Hematopoietic multipotent progenitor cell treated with erythropoietin and hydrocortisone succinate and interleukin-3 and kit ligand, for 17 days (in vitro differentiated cells): ENCODE data around the gene HLX.
A peak's percentile ranks its signal among the peaks of the same experiment; 100 is the strongest.

Source experiments
- DNase-seq: peaks from one replicate; pipeline ENCODE4 v3.0.0-alpha.2; 2015; ENCODE audit warnings: low spot score

Gene HLX

GRCh38 chr1:220896092-220896491 is 16.8 kb downstream of the HLX start:
- DNase-seq: no peak

GRCh38 chr1:220900842-220901241 is 21.6 kb downstream of the HLX start:
- no peak for DNase-seq

GRCh38 chr1:220901881-220902280 is 22.6 kb downstream of the HLX start:
- no peak for DNase-seq

GRCh38 chr1:220902916-220903315 is 23.7 kb downstream of the HLX start:
- no peak for DNase-seq

- DNase-seq: no peak
Observed at GRCh38 chr1:220904876-220905275, 25.6 kb downstream of the HLX start.

- no peak for DNase-seq
Observed at GRCh38 chr1:220905650-220906560, 26.7 kb downstream of the HLX start.

- DNase-seq: no peak
Observed at GRCh38 chr1:220906561-220907334, 27.5 kb downstream of the HLX start.

GRCh38 chr1:220908757-220909156 is 29.5 kb downstream of the HLX start:
- DNase-seq: peak; percentile 13

GRCh38 chr1:220910021-220910420 is 30.8 kb downstream of the HLX start:
- no peak for DNase-seq

GRCh38 chr1:220914283-220915116 is 35.3 kb downstream of the HLX start:
- no peak for DNase-seq

- DNase-seq: no peak
Observed at GRCh38 chr1:220915117-220915440, 35.8 kb downstream of the HLX start.

GRCh38 chr1:220915954-220916353 is 36.7 kb downstream of the HLX start:
- DNase-seq: no peak

- DNase-seq: no peak
Observed at GRCh38 chr1:220917101-220917500, 37.9 kb downstream of the HLX start.

GRCh38 chr1:220917535-220918209 is 38.4 kb downstream of the HLX start:
- no peak for DNase-seq

- DNase-seq: no peak
Observed at GRCh38 chr1:220918285-220918951, 39.2 kb downstream of the HLX start.

GRCh38 chr1:220920967-220921366 is 41.7 kb downstream of the HLX start:
- DNase-seq: no peak

- DNase-seq: no peak
Observed at GRCh38 chr1:220921498-220921897, 42.3 kb downstream of the HLX start.

- no peak for DNase-seq
Observed at GRCh38 chr1:220921971-220922635, 42.9 kb downstream of the HLX start.

GRCh38 chr1:220922951-220923350 is 43.7 kb downstream of the HLX start:
- DNase-seq: no peak

- DNase-seq: no peak
Observed at GRCh38 chr1:220924331-220924970, 45.2 kb downstream of the HLX start.
